ENCODE results near the gene SCAPER.
"Not testable (repeated sequence)": the region's sequence is repeated elsewhere in the genome, so short reads cannot be mapped to it uniquely, and the experiment has no call there.

Gene SCAPER

GRCh38 chr15:76904461-76905012 is 603 bp downstream of the SCAPER start:
- no peak for DNase-seq

- peak; percentile 27 for DNase-seq
Observed at GRCh38 chr15:76903251-76903681, 1.9 kb downstream of the SCAPER start.

GRCh38 chr15:76901965-76902364 is 3.2 kb downstream of the SCAPER start:
- no peak for DNase-seq

GRCh38 chr15:76899931-76900310 is 5.2 kb downstream of the SCAPER start:
- DNase-seq, result not testable (repeated sequence)

- DNase-seq, result not testable (repeated sequence)
Observed at GRCh38 chr15:76899176-76899930, 5.8 kb downstream of the SCAPER start.

GRCh38 chr15:76898102-76898501 is 7.0 kb downstream of the SCAPER start:
- no peak for DNase-seq

- no peak for DNase-seq
Observed at GRCh38 chr15:76894174-76894573, 11.0 kb downstream of the SCAPER start.

- DNase-seq, result not testable (repeated sequence)
Observed at GRCh38 chr15:76892836-76893235, 12.3 kb downstream of the SCAPER start.

- not testable (repeated sequence) for DNase-seq
Observed at GRCh38 chr15:76887280-76888141, 17.6 kb downstream of the SCAPER start.

- no peak for DNase-seq
Observed at GRCh38 chr15:76885212-76885611, 19.9 kb downstream of the SCAPER start.

- no peak for DNase-seq
Observed at GRCh38 chr15:76875911-76876310, 29.2 kb downstream of the SCAPER start.

GRCh38 chr15:76873066-76873465 is 32.1 kb downstream of the SCAPER start:
- not testable (repeated sequence) for DNase-seq

- DNase-seq, result no peak
Observed at GRCh38 chr15:76871930-76872329, 33.2 kb downstream of the SCAPER start.

- no peak for DNase-seq
Observed at GRCh38 chr15:76868740-76869139, 36.4 kb downstream of the SCAPER start.

GRCh38 chr15:76866716-76867321 is 38.3 kb downstream of the SCAPER start:
- DNase-seq, result peak; percentile 10

- no peak for DNase-seq
Observed at GRCh38 chr15:76866008-76866407, 39.1 kb downstream of the SCAPER start.

- no peak for DNase-seq
Observed at GRCh38 chr15:76865548-76865991, 39.6 kb downstream of the SCAPER start.

- DNase-seq, result no peak
Observed at GRCh38 chr15:76864586-76864985, 40.6 kb downstream of the SCAPER start.

- no peak for DNase-seq
Observed at GRCh38 chr15:76863693-76864092, 41.4 kb downstream of the SCAPER start.

- DNase-seq, result no peak
Observed at GRCh38 chr15:76863123-76863522, 42.0 kb downstream of the SCAPER start.

GRCh38 chr15:76861815-76862397 is 43.2 kb downstream of the SCAPER start:
- no peak for DNase-seq

- no peak for DNase-seq
Observed at GRCh38 chr15:76860201-76860600, 44.9 kb downstream of the SCAPER start.

GRCh38 chr15:76850367-76850766 is 54.8 kb downstream of the SCAPER start:
- DNase-seq, result not testable (repeated sequence)

All from NCI-H226 (cell line).